ENCODE measurements around the gene ENTPD6. TPM values are rescaled to one million over a fixed set of nuclear protein-coding genes. Genes with fewer than 3 reads are reported as not detected.

Gene ENTPD6
- total and polyA plus RNA-seq, 2 experiments from 2014 or later = 32.9 to 50.4 TPM

- H3F3A ChIP-seq (ENCODE audit: insufficient read depth) = peaks cover 18% of the 10 kb centered on the region
- no peaks in the 10 kb centered on the region for H3K9me2 ChIP-seq (ENCODE audit: insufficient read depth)
- peaks cover 29% of the 10 kb centered on the region for H3K79me2 ChIP-seq (ENCODE audit: insufficient read depth)
- WGBS, 2 experiments (ENCODE audit: low coverage in 1 of 2, low lambda C conversion rate in 2 of 2, missing lambda C conversion rate in 2 of 2) = 68 to 69% methylated on average over 9 of the region's 9 CpGs
- H3K4me3 ChIP-seq = peak overlapping the region; percentile 81
- H3K4me2 ChIP-seq (ENCODE audit: unreplicated experiment) = peak overlapping the region; percentile 90
- no peak for TF ChIP-seq EZH2phosphoT487 (IDR thresholded peaks at IDR 0.05; ENCODE audit: insufficient read depth, low read depth)
- TF ChIP-seq EZH2 (IDR thresholded peaks at IDR 0.05; ENCODE audit: insufficient read depth, poor library complexity, severe bottlenecking) = no peak
- peak; percentile 35 for DNase-seq
- H3K9ac ChIP-seq = peak overlapping the region; percentile 82
- no peaks in the 10 kb centered on the region for H4K20me1 ChIP-seq (ENCODE audit: insufficient read depth)
- in situ Hi-C loops (cut with MboI) = no loop called here
- peak overlapping the region; percentile 90 for H2AFZ ChIP-seq
- H3K9me3 ChIP-seq (ENCODE audit: low read depth) = no peaks in the 10 kb centered on the region
- no peaks in the 10 kb centered on the region for H3K27me3 ChIP-seq (replicated peaks; ENCODE audit: insufficient read depth)
- peak overlapping the region; percentile 70; the same call in 1 of the 2 replicates for H3K27ac ChIP-seq
- H3K36me3 ChIP-seq (ENCODE audit: low read depth) = peaks cover 4% of the 10 kb centered on the region; the same call in 1 of the 2 replicates
- peaks cover 29% of the 10 kb centered on the region for H3K4me1 ChIP-seq (ENCODE audit: insufficient read depth)
Observed at GRCh38 chr20:25246182-25246999, 50.9 kb downstream of the ENTPD6 start.

GRCh38 chr20:25247000-25247517 lies 51.5 kb downstream of the ENTPD6 start:
- Histone ChIP-seq H3F3A (ENCODE audit: insufficient read depth) (peaks cover 18% of the 10 kb centered on the region), H3K79me2 (ENCODE audit: insufficient read depth) (peaks cover 36% of the 10 kb centered on the region), H3K27ac (peak overlapping the region; percentile 70), H3K27me3 (replicated peaks; ENCODE audit: insufficient read depth) (no peaks in the 10 kb centered on the region), H3K4me1 (ENCODE audit: insufficient read depth) (peaks cover 29% of the 10 kb centered on the region), H3K36me3 (ENCODE audit: low read depth) (peaks cover 4% of the 10 kb centered on the region; the same call in 1 of the 2 replicates), H4K20me1 (ENCODE audit: insufficient read depth) (no peaks in the 10 kb centered on the region), H3K9me3 (ENCODE audit: low read depth) (no peaks in the 10 kb centered on the region), H3K4me3 (peak overlapping the region; percentile 81), H3K9ac (peak overlapping the region; percentile 82), H3K9me2 (ENCODE audit: insufficient read depth) (no peaks in the 10 kb centered on the region), H2AFZ (peak overlapping the region; percentile 90), H3K4me2 (ENCODE audit: unreplicated experiment) (peak overlapping the region; percentile 90)
- peak; percentile 83 for DNase-seq
- TF ChIP-seq EZH2 (IDR thresholded peaks at IDR 0.05; ENCODE audit: insufficient read depth, poor library complexity, severe bottlenecking) = no peak
- 14 to 16% methylated on average over 24 of the region's 24 CpGs for WGBS, 2 experiments (ENCODE audit: low coverage in 1 of 2, low lambda C conversion rate in 2 of 2, missing lambda C conversion rate in 2 of 2)
- in situ Hi-C loops (cut with MboI) = no loop called here

- peak overlapping the region; percentile 81 for H3K4me3 ChIP-seq
- peaks cover 29% of the 10 kb centered on the region for H3K4me1 ChIP-seq (ENCODE audit: insufficient read depth)
- no peaks in the 10 kb centered on the region for H3K9me3 ChIP-seq (ENCODE audit: low read depth)
- TF ChIP-seq EZH2phosphoT487 (IDR thresholded peaks at IDR 0.05; ENCODE audit: insufficient read depth, low read depth) = no peak
- no peak for TF ChIP-seq EZH2 (IDR thresholded peaks at IDR 0.05; ENCODE audit: insufficient read depth, poor library complexity, severe bottlenecking)
- WGBS, 2 experiments (ENCODE audit: low coverage in 1 of 2, low lambda C conversion rate in 2 of 2, missing lambda C conversion rate in 2 of 2) = 4 to 5% methylated on average over 13 to 26 of the region's 37 CpGs
- H3F3A ChIP-seq (ENCODE audit: insufficient read depth) = peaks cover 18% of the 10 kb centered on the region
- in situ Hi-C loops (cut with MboI) = no loop called here
- H3K36me3 ChIP-seq (ENCODE audit: low read depth) = peaks cover 4% of the 10 kb centered on the region; the same call in 1 of the 2 replicates
- peak overlapping the region; percentile 90 for H2AFZ ChIP-seq
- DNase-seq = peak; percentile 65
- no peaks in the 10 kb centered on the region for H3K27me3 ChIP-seq (replicated peaks; ENCODE audit: insufficient read depth)
- no peaks in the 10 kb centered on the region for H3K9me2 ChIP-seq (ENCODE audit: insufficient read depth)
- H3K9ac ChIP-seq = peak overlapping the region; percentile 82
- peaks cover 41% of the 10 kb centered on the region for H3K79me2 ChIP-seq (ENCODE audit: insufficient read depth)
- H3K4me2 ChIP-seq (ENCODE audit: unreplicated experiment) = peak overlapping the region; percentile 90
- no peaks in the 10 kb centered on the region for H4K20me1 ChIP-seq (ENCODE audit: insufficient read depth)
- peak overlapping the region; percentile 70 for H3K27ac ChIP-seq
Observed at GRCh38 chr20:25247518-25247955, 52.0 kb downstream of the ENTPD6 start.

- Histone ChIP-seq H3K27me3 (replicated peaks; ENCODE audit: insufficient read depth) (no peaks in the 10 kb centered on the region), H3K36me3 (ENCODE audit: low read depth) (peaks cover 4% of the 10 kb centered on the region; the same call in 1 of the 2 replicates), H3K9me3 (ENCODE audit: low read depth) (no peaks in the 10 kb centered on the region), H3K4me2 (ENCODE audit: unreplicated experiment) (peak within 1 kb of the TSS; percentile 90), H3K4me1 (ENCODE audit: insufficient read depth) (peaks cover 29% of the 10 kb centered on the region), H3K4me3 (peak within 1 kb of the TSS; percentile 81), H3K9ac (peak within 1 kb of the TSS; percentile 82), H3F3A (ENCODE audit: insufficient read depth) (peaks cover 18% of the 10 kb centered on the region), H3K9me2 (ENCODE audit: insufficient read depth) (no peaks in the 10 kb centered on the region), H3K27ac (peak within 1 kb of the TSS; percentile 71), H4K20me1 (ENCODE audit: insufficient read depth) (no peaks in the 10 kb centered on the region), H2AFZ (peak within 1 kb of the TSS; percentile 90), H3K79me2 (ENCODE audit: insufficient read depth) (peaks cover 47% of the 10 kb centered on the region)
- TF ChIP-seq EZH2phosphoT487 (IDR thresholded peaks at IDR 0.05; ENCODE audit: insufficient read depth, low read depth) (no peak), EZH2 (IDR thresholded peaks at IDR 0.05; ENCODE audit: insufficient read depth, poor library complexity, severe bottlenecking) (no peak)
- WGBS, 2 experiments (ENCODE audit: low coverage in 1 of 2, low lambda C conversion rate in 2 of 2, missing lambda C conversion rate in 2 of 2) = 1% methylated on average over 60 to 76 of the region's 113 CpGs
- in situ Hi-C loops (cut with MboI) = no loop called here
- DNase-seq = peak; percentile 93
Observed at GRCh38 chr20:25247956-25248785, 52.7 kb downstream of the ENTPD6 start, which contains the start of gene PYGB. Gene PYGB (plus strand): TSS chr20:25248085. CDS start chr20:25248179, 94 bp downstream.
